KBM-7 (cell line): ENCODE measurements around the gene PACS1.
A peak's percentile ranks its signal among the peaks of the same experiment; 100 is the strongest.
"Not testable (repeated sequence)": the region's sequence is repeated elsewhere in the genome, so short reads cannot be mapped to it uniquely, and the experiment has no call there.

Source experiments
- DNase-seq: peaks from one replicate; pipeline ENCODE4 v3.0.0-alpha.2; 2015
- in situ Hi-C: fragments of 300-500 bp; cut with MboI; formaldehyde crosslinking; loops from 2 replicates; pipeline ENCODE4 v1.14.3; 2020; ENCODE audit warnings: low sequenced_read_pairs, low pct_unique_long_range_greater_than_20kb, mixed read lengths

PACS1 gene

DNA sequence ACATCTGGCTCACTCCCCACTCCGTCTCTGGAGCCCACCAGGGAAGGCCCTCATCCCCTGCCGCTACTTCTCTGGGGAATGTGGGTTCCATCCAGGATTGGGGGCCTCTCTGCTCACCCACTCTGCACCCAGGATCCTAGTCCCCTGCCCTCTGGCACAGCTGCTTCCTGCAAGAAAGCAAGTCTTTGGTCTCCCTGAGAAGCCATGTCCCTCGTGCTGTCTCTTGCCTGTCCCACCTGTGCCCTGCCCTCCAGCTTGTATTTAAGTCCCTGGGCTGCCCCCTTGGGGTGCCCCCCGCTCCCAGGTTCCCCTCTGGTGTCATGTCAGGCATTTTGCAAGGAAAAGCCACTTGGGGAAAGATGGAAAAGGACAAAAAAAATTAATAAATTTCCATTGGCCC lies 207.0 kb downstream of the PACS1 start:
- in situ Hi-C loops, DNase-seq: not testable (repeated sequence)

DNA sequence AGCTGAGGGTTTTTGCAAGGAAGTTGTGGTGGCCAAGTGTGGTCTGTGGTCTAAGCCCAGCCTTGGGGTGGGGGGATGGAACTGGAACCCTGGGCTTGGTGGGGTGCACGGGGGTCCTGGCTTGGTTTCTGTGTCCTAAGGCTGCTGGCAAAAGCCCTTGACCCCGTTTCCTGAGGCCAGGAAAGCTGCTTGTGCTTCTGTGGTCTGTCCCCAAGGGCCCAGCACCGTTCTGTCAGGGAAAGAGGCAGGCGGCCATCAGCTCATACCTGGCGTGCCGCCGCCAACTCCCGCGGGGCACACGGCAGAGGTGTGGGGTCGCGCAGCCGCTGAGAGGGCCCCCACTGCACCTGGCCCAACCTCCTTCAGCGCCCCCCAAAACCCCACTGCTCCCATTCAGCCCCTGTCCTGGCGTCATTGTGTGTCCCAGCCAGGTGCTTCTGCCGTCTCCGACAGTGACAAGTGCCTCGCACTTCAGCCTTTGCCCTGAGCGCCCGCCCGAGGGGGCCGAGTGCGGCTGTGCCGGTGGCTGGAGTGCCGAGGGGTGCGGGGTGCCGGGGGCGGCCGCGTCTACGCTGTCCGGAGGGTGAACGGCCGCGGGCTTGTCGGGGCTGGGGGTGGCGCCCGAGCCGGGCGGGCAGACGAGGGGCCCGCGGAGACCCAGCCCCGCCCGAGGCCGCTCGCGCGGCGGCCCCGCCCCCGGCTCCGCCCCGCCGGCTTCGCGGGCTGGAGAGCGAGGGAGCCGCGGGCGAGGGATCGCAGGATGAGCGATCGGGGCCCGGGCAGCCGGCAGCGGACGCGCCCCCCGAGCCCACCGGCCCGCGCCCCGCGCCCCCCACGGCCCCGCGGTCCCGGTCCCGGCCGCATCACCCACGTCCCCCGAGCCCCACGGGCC lies 207.6 kb downstream of the PACS1 start, which contains the start of gene CNIH2:
TSS of gene CNIH2 (plus strand) at position 705 of the 892 bp plus-strand sequence. CDS start 282 bp downstream, outside the sequence.
- in situ Hi-C loops, result no loop called here
- DNase-seq, result peak; percentile 46

- in situ Hi-C loops, result no loop called here
- DNase-seq, result no peak
These were observed 208.5 kb downstream of the PACS1 start for GRCh38 chr11:66278363-66279091.

GRCh38 chr11:66279092-66279734 lies 209.1 kb downstream of the PACS1 start:
- in situ Hi-C loops, result no loop called here
- DNase-seq, result no peak

- in situ Hi-C loops, result no loop called here
- no peak for DNase-seq
These were observed 210.4 kb downstream of the PACS1 start for GRCh38 chr11:66280428-66280827.

GRCh38 chr11:66281001-66281400 lies 210.9 kb downstream of the PACS1 start:
- in situ Hi-C loops, result no loop called here
- DNase-seq, result no peak

DNA sequence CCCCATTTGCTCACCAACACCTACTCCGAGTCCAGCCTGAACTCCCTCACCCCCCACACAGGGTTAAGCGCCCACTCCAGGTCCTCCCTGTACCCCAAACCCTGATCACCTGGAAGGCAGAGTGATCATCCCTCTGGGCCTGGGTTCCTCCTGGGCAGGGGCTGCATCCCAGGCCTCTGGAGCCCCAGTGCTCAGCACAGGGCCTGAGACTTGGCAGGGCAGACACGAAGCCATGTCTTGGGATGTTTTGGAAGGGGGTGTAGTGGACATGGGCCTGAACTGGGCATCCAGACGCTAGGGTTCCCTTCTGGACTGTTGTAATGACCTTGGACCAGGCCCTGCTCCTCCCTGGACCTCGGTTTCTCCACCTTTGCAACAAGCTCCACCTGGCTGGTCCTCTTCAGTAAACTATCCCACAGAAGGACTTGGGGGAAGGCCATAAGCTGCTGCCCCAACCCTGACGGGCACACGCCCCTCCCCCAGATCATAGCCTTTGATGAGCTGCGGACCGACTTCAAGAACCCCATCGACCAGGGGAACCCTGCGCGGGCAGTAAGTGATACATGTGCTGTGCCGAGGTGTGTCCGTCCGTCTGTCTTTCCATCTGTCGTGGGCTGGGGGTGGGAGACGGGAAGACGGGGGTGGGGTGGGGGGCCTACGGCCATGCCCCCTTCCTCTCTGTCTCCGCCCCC lies 211.8 kb downstream of the PACS1 start:
- in situ Hi-C loops, result no loop called here
- no peak for DNase-seq

GRCh38 chr11:66282468-66283455 lies 212.7 kb downstream of the PACS1 start:
- peak; percentile 99 for DNase-seq
- in situ Hi-C loops, result no loop called here

DNA sequence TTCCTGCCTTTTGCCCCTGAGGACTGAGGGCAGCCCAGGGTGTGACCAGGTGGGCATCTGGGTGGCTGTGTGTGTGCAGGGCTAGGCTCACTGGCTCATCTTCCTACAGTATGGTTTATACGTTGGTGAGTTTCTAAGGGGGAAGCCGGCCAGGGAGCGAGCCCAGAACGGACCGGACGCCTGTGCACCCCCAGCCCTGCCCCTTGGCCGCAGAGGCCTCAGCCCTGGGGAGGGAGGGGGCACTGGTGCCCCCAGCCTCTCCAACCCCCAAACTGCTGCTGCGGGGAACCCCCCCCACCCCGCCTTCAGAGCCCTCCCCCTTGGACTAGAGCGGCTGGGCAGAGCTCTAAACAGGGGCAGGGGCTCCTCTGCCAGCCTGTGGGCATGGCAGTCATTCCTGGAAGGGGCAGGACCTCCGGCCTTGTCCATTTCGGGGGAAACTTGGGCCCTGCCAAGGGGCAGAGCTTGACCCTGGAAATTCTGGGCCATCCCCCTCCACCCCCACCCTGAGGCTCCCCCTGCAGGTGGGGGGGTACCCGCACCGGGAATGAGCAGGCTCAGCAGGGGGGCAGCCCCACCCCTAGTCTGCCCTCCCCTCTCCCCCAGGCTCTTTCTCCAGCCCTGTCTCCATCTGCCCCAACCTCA lies 213.5 kb downstream of the PACS1 start:
- DNase-seq, result no peak
- in situ Hi-C loops, result no loop called here

DNA sequence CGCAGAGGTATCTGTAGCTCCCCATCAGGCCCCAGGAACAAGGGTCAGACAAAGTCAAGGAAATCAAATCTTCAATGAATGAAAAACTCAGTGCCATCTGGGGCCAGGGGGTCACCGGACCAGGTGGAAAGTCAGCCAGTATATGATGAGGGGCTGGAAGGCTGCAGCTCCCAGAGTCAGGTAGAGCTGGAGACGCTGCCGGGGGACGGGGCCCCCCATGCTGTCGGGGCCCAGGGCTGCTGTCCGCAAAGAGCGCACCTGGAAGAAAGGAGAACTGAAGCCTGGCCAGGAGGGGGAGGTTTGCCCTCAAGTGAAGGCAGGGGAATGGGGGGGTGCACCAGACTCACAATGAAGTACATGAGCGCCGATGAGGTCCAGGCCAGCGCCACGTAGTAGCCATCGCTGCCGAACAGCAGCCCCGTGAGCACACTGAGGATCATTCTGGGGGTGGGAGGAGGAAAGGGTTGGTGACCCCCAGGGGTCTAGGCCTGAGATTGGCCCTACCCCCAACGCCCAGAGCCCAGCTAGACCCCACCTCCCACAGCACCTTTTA lies 214.5 kb downstream of the PACS1 start:
- in situ Hi-C loops, result no loop called here
- DNase-seq, result no peak

- DNase-seq, result no peak
- in situ Hi-C loops, result no loop called here
These were observed 215.3 kb downstream of the PACS1 start for GRCh38 chr11:66285250-66285947.

DNA sequence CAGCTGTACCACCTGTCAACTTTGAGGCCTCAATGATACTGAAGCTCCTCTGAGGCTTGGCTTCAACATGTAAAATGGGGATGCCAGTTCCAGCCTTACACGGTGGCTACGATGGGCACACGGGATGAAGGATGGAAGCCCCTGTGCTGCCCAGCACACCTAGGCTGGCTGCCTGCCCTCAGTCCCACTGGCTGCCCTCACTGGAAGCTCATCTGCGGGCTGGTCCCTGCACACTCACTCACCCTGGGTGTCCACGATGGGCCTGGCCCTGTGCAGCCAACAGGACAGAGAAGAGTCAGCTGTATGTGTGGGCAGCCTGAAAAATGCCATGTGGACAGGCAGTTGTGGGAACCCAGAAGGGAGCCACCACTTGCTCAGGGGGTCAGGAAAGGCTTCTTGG lies 216.6 kb downstream of the PACS1 start:
- no peak for DNase-seq
- in situ Hi-C loops, result no loop called here

- no peak for DNase-seq
- in situ Hi-C loops, result no loop called here
These were observed 217.3 kb downstream of the PACS1 start for GRCh38 chr11:66287211-66287888.

GRCh38 chr11:66287889-66288670 lies 218.0 kb downstream of the PACS1 start:
- in situ Hi-C loops, result no loop called here
- DNase-seq, result no peak

- in situ Hi-C loops, result no loop called here
- peak; percentile 99 for DNase-seq
These were observed 218.8 kb downstream of the PACS1 start, which contains the start of gene YIF1A for GRCh38 chr11:66288671-66289547. Gene YIF1A, minus strand, starts transcription at chr11:66289143. Its CDS starts 158 bp downstream, at chr11:66288985.
